Right ventricle myocardium inferior (tissue), 1 donor: ENCODE data around the gene LUZP1. TPM values are rescaled to one million over a fixed set of nuclear protein-coding genes. Genes with fewer than 3 reads are reported as not detected.
"Not testable (repeated sequence)": the region's sequence is repeated elsewhere in the genome, so short reads cannot be mapped to it uniquely, and the experiment has no call there.

ENCODE experiments used
- ATAC-seq: fragments of 200-7000 bp; cut with Tn5 transposase; one replicate; pipeline ENCODE4 v1.9.1; 2020; ENCODE audit warnings: mild to moderate bottlenecking, moderate library complexity
- DNase-seq: peaks from one replicate; pipeline ENCODE4 v3.0.0; 2021; ENCODE audit errors: missing footprints
- intact Hi-C: fragments of 100-400 bp; cut with DNase I; formaldehyde crosslinking; loops from one replicate; pipeline ENCODE4 v1.11.0; 2022
- long read RNA-seq: library from polyadenylated mRNA; unstranded; transcript quantifications from one replicate; pipeline ENCODE4 v2.0.0, GENCODE V29; 2021
- total RNA-seq: library from RNA; stranded (reverse); fragmentation: NEBNext Ultra II Directional; extraction: Animal tissue kit (Norgen Biotek cat#: 25700); gene quantifications from one replicate; pipeline ENCODE4 v1.2.1, GENCODE V29; 2021
- donor health status: DM: no; HTN: yes; CAD: no; lungs with severe emphysema.

LUZP1 gene
- total RNA-seq, result 30.4 TPM
- long read RNA-seq, full-length matches to known transcripts, result 1 of 12 reads
- long read RNA-seq, partial matches to known transcripts, result 3 of 12 reads
- long read RNA-seq, other reads (novel, unspliced or antisense), result 8 of 12 reads

- peak; percentile 94 for ATAC-seq
- intact Hi-C loops, result loop anchor here (5.0 kb wide), 1 partner anchor 46 kb away; no protein-coding TSS in a partner anchor
- DNase-seq, result peak; percentile 95
These were observed at the start of gene LUZP1 for GRCh38 chr1:23168445-23169194. Gene LUZP1 (minus strand): TSS chr1:23168856.

- no peak for ATAC-seq
- intact Hi-C loops, result loop anchor here (10.0 kb wide), 1 partner anchor 57 kb away; no protein-coding TSS in a partner anchor
- no peak for DNase-seq
These were observed 48.9 kb upstream of the LUZP1 start, which contains the start of gene HTR1D for GRCh38 chr1:23217421-23218115. Gene HTR1D (minus strand): TSS chr1:23217502. CDS start chr1:23194219, 23,283 bp downstream.

GRCh38 chr1:23216771-23217420 lies 48.2 kb upstream of the LUZP1 start:
- DNase-seq, result no peak
- ATAC-seq, result no peak
- intact Hi-C loops, result loop anchor here (10.0 kb wide), 1 partner anchor 58 kb away; no protein-coding TSS in a partner anchor

- intact Hi-C loops, result loop anchor here (10.0 kb wide), 1 partner anchor 59 kb away; no protein-coding TSS in a partner anchor
- DNase-seq (no peak), ATAC-seq (no peak)
These were observed 47.2 kb upstream of the LUZP1 start for GRCh38 chr1:23215751-23216449.

- no peak for DNase-seq
- intact Hi-C loops, result loop anchor here (10.0 kb wide), 1 partner anchor 60 kb away; no protein-coding TSS in a partner anchor
- no peak for ATAC-seq
These were observed 46.6 kb upstream of the LUZP1 start for GRCh38 chr1:23215291-23215690.

- ATAC-seq, result no peak
- no peak for DNase-seq
- intact Hi-C loops, result loop anchor here (10.0 kb wide), 1 partner anchor 60 kb away; no protein-coding TSS in a partner anchor
These were observed 46.0 kb upstream of the LUZP1 start for GRCh38 chr1:23214640-23215039.

GRCh38 chr1:23211955-23212354 lies 43.3 kb upstream of the LUZP1 start:
- ATAC-seq (no peak), DNase-seq (no peak)
- intact Hi-C loops, result loop anchor here (10.0 kb wide), 1 partner anchor 63 kb away; no protein-coding TSS in a partner anchor

GRCh38 chr1:23210963-23211362 lies 42.3 kb upstream of the LUZP1 start:
- DNase-seq (no peak), ATAC-seq (no peak)
- intact Hi-C loops, result loop anchor here (10.0 kb wide), 1 partner anchor 64 kb away; no protein-coding TSS in a partner anchor

- DNase-seq (no peak), ATAC-seq (no peak)
- intact Hi-C loops, result loop anchor here (10.0 kb wide), 1 partner anchor 64 kb away; no protein-coding TSS in a partner anchor
These were observed 41.7 kb upstream of the LUZP1 start for GRCh38 chr1:23210351-23210785.

- intact Hi-C loops, result loop anchor here (10.0 kb wide), 1 partner anchor 65 kb away; no protein-coding TSS in a partner anchor
- ATAC-seq (no peak), DNase-seq (no peak)
These were observed 41.1 kb upstream of the LUZP1 start for GRCh38 chr1:23209770-23210169.

- intact Hi-C loops, result no loop called here
- DNase-seq (no peak), ATAC-seq (no peak)
These were observed 39.9 kb upstream of the LUZP1 start for GRCh38 chr1:23208527-23208926.

GRCh38 chr1:23207733-23208132 lies 39.1 kb upstream of the LUZP1 start:
- DNase-seq, intact Hi-C loops, ATAC-seq: not testable (repeated sequence)

GRCh38 chr1:23202263-23202749 lies 33.6 kb upstream of the LUZP1 start:
- intact Hi-C loops, result no loop called here
- no peak for ATAC-seq
- DNase-seq, result no peak

- ATAC-seq, result no peak
- no peak for DNase-seq
- intact Hi-C loops, result no loop called here
These were observed 32.2 kb upstream of the LUZP1 start for GRCh38 chr1:23200883-23201282.

- intact Hi-C loops, result no loop called here
- DNase-seq, result no peak
- ATAC-seq, result no peak
These were observed 29.7 kb upstream of the LUZP1 start for GRCh38 chr1:23198373-23198772.

GRCh38 chr1:23196627-23197328 lies 28.1 kb upstream of the LUZP1 start:
- DNase-seq (no peak), ATAC-seq (no peak)
- intact Hi-C loops, result no loop called here
